Subcutaneous abdominal adipose tissue (tissue), 5 donors: ENCODE measurements around the gene CPZ.

Experiments
- H3K27ac ChIP-seq: one replicate; pipeline ENCODE4 v1.7.0; 2013; ENCODE audit warnings: low read depth, mild to moderate bottlenecking, inconsistent platforms, low read length, moderate library complexity
- H3K27me3 ChIP-seq, 5 donors: one replicate each; pipeline ENCODE4 v1.7.0; 2013; ENCODE audit warnings: low read length in 5 of 5, inconsistent platforms in 1 of 5; ENCODE audit not compliant: control insufficient read depth in 5 of 5, insufficient read depth in 4 of 5
- H3K36me3 ChIP-seq, 5 donors: one replicate each; pipeline ENCODE4 v1.7.0; 2013; ENCODE audit warnings: low read length in 5 of 5; ENCODE audit not compliant: control insufficient read depth in 5 of 5, insufficient read depth in 5 of 5
- H3K4me1 ChIP-seq, 5 donors: one replicate each; pipeline ENCODE4 v1.7.0; 2013; ENCODE audit warnings: low read length in 5 of 5, mild to moderate bottlenecking in 3 of 5, moderate library complexity in 1 of 5; ENCODE audit not compliant: control insufficient read depth in 5 of 5, insufficient read depth in 5 of 5
- H3K4me3 ChIP-seq, 5 donors: one replicate each; pipeline ENCODE4 v1.7.0; 2013; ENCODE audit warnings: low read length in 5 of 5, low read depth in 1 of 5
- H3K9ac ChIP-seq, 5 donors: one replicate each; pipeline ENCODE4 v1.7.0; 2013; ENCODE audit warnings: low read length in 5 of 5, mild to moderate bottlenecking in 4 of 5, moderate library complexity in 3 of 5
- H3K9me3 ChIP-seq, 5 donors: one replicate each; pipeline ENCODE4 v1.7.0; 2013; ENCODE audit warnings: low read length in 5 of 5; ENCODE audit not compliant: control insufficient read depth in 5 of 5
- donor health status: healthy.
- donor health status: healthy.
- donor health status: healthy.
- donor health status: healthy.
- donor health status: healthy.

The CPZ gene

DNA sequence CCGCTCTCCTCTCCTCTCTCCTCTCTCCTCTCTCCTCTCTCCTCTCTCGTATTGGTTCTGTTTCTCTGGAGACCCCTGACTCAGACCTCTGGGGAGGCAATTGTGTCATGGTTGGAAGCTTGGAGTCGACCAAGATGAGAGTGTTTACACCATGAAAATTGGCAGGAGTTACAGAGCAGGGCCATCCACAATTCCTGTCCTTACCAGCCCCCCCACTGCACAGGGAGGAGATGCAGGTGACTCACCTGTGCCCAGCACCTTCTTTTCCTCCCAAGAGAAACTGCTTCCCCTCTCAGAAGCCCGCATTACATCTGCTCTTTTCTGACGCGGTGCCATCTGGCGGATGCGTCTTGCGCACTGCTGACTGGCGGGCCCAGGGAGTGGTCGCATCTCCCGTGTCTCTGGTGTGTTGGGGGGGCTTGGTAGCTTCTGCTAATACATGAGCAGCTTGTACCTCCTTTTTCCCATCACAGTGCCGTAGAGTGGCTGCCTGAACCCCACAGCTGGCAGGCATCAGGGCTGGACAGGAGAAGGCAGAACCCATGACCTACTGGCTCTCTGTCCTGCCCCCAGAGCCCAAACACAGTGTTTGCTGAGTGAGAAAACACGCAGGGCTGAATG lies 43.7 kb upstream of the CPZ start:
- H3K36me3 ChIP-seq: no peaks in the 10 kb centered on the region
- H3K27ac ChIP-seq: no peak overlapping the region
- H3K4me3 ChIP-seq: no peak overlapping the region
- H3K4me1 ChIP-seq: no peaks in the 10 kb centered on the region
- peaks cover 0 to 5% (median 0%) of the 10 kb centered on the region in 5 donors for H3K9me3 ChIP-seq
- H3K27me3 ChIP-seq: peaks cover 0 to 9% (median 0%) of the 10 kb centered on the region in 5 donors
- no peak overlapping the region for H3K9ac ChIP-seq

DNA sequence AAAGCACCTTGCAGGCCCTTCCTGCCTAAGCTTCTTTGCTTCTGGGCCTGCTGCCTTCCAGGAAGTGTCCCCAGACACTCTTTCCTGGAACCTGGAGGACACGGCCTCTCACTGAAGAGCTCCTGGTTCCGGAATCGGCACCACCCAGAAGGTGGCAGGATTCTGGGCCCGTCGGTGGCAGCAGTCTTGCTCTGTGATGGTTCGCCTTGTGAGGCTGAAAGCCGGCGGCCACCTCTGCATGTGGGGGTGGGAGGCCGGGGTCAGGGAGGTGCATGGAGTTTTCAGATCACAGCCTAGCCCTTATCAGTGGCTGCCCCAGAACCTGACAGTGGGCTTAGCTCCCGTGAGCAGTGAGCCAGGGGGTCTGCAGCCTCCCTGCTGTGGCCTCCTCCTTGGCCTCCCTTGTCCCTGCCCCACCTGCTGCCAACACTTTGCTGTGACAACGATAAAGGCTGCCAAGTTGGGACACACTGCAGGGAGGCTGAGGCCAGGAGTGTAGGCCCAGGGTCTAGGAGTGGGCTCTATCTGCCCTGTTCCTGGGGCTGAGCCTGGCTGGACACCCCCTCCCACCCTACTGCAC lies 43.1 kb upstream of the CPZ start:
- Histone ChIP-seq H3K27me3 (peaks cover 0 to 9% (median 0%) of the 10 kb centered on the region in 5 donors), H3K36me3 (no peaks in the 10 kb centered on the region), H3K4me1 (no peaks in the 10 kb centered on the region), H3K4me3 (no peak overlapping the region), H3K9ac (no peak overlapping the region), H3K9me3 (peaks cover 0 to 5% (median 0%) of the 10 kb centered on the region in 5 donors), H3K27ac (no peak overlapping the region)

DNA sequence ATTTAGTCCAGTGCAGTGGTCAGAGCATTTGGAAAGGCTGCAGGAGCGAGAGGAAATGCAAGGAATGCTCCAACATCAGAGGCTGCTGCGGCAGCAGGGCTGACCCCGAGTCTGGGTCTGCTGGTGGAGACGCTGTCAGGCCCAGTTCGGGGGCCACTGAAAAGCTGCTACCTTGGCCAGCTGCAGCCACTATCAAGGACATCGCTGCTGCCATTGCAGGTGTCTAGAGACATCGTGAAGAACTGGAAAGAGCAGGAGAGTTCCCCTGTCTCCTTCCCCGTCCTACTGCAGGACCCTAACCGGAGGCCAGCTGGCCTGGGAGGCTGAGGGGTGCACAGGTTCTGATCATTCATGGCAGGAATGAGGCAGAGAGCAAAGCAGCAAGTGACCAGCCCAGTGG lies 41.9 kb upstream of the CPZ start:
- H3K9ac ChIP-seq: no peak overlapping the region
- H3K27me3 ChIP-seq: peaks cover 0 to 6% (median 0%) of the 10 kb centered on the region in 5 donors
- H3K27ac ChIP-seq: no peak overlapping the region
- H3K4me1 ChIP-seq: no peaks in the 10 kb centered on the region
- no peaks in the 10 kb centered on the region for H3K36me3 ChIP-seq
- peaks cover 0 to 5% (median 0%) of the 10 kb centered on the region in 5 donors for H3K9me3 ChIP-seq
- H3K4me3 ChIP-seq: no peak overlapping the region

DNA sequence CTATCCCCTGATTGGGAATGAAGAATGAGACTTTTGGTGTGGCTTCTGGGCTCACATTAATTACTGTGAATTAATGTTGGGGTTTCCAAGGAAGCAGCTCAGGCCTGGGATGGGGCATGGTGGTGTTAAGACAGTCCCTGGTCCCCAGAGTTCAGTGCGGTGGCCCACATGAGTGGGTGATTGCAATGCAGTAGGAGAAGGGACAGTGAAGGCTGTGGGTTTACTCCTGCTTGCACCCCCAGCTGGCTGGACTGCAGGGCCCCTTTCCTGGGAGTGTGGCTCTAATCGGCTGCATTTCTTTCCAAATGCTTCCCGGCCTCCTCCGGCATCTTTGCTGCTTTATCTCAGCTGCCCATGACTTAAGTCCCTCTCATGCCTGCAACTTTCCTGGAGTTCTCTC lies 40.5 kb upstream of the CPZ start:
- Histone ChIP-seq H3K27me3 (peaks cover 0 to 6% (median 0%) of the 10 kb centered on the region in 5 donors), H3K9me3 (peaks cover 0 to 5% (median 0%) of the 10 kb centered on the region in 5 donors), H3K27ac (no peak overlapping the region), H3K9ac (no peak overlapping the region), H3K36me3 (no peaks in the 10 kb centered on the region), H3K4me3 (no peak overlapping the region), H3K4me1 (no peaks in the 10 kb centered on the region)

DNA sequence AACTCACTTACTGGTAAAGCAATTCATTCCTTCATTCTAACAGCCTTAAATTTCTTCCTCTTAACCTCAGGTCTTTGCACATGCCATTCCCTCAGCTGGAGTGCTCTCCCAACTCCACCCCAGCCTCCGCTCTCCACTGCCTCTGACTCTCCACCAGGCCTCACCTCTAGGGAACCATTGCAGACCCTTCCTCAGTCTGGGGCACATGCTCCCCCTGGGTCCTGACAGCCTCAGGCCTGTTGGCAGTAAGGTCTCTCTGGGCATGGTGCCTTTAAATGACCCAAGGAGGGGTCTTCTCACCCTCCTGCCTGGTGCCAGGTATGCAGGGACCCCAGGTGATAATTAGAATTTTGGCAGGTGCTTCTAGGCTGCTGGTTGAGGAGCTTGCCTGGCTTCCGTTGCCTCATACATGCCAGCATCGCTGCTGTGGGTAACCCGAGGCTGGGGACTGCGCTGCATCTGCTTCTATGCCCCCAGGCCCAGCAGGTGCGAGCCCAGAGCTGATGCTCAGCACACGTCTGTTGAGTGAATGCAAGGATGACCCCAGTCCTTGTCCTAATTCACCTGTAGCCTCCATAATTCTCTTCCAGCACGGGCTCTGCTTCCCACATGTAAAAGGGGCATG lies 39.9 kb upstream of the CPZ start:
- Histone ChIP-seq H3K27me3 (peaks cover 0 to 6% (median 0%) of the 10 kb centered on the region in 5 donors), H3K27ac (no peak overlapping the region), H3K36me3 (no peaks in the 10 kb centered on the region), H3K4me1 (no peaks in the 10 kb centered on the region), H3K4me3 (no peak overlapping the region), H3K9ac (no peak overlapping the region), H3K9me3 (peaks cover 0 to 5% (median 0%) of the 10 kb centered on the region in 5 donors)

DNA sequence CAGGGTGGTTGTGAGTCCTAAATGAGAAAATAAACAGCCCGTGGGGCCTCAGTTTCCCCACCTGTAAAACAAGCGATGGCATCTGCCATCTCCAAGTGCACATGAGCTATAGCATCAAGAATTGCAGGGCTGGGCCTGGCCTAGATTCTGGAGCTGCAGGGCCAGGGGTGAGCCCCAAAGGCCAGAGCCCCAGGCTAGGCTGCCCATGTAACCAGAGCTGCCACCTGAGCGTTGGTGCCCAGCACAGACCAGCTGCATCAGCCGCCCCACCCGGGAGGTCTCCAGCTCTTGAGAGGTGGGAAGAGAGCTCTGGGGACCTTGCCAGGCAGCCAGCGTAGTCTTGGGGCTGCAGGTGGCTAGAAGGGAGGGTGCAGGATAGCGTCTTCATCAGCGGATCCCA lies 39.3 kb upstream of the CPZ start:
- no peak overlapping the region for H3K9ac ChIP-seq
- no peak overlapping the region for H3K27ac ChIP-seq
- H3K9me3 ChIP-seq: peaks cover 0 to 5% (median 0%) of the 10 kb centered on the region in 5 donors
- no peaks in the 10 kb centered on the region for H3K36me3 ChIP-seq
- no peaks in the 10 kb centered on the region for H3K4me1 ChIP-seq
- H3K27me3 ChIP-seq: peaks cover 0 to 6% (median 0%) of the 10 kb centered on the region in 5 donors
- no peak overlapping the region for H3K4me3 ChIP-seq

DNA sequence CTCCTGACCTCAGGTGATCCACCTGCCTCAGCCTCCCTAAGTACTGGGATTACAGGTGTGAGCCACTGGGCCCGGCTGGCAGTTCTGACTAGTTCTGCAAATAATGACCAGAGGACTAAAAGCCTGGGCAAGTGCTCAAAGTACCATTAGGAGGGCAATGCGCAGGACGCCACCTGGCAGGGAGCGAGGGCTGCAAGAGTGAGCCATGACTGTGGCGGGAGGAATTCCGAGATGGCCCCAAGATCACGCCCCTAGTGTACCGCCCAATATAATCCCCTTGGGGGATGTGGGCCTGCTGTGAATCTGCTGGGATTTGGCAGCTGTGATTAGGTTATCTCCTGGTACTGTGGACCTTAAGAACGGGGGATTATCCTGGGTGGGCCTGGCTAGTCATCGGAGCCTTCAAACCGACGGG lies 38.6 kb upstream of the CPZ start:
- H3K36me3 ChIP-seq: no peaks in the 10 kb centered on the region
- peaks cover 0 to 6% (median 2%) of the 10 kb centered on the region in 5 donors for H3K27me3 ChIP-seq
- no peak overlapping the region for H3K4me3 ChIP-seq
- no peak overlapping the region for H3K27ac ChIP-seq
- H3K9ac ChIP-seq: no peak overlapping the region
- H3K4me1 ChIP-seq: no peaks in the 10 kb centered on the region
- H3K9me3 ChIP-seq: peaks cover 0 to 5% (median 0%) of the 10 kb centered on the region in 5 donors

DNA sequence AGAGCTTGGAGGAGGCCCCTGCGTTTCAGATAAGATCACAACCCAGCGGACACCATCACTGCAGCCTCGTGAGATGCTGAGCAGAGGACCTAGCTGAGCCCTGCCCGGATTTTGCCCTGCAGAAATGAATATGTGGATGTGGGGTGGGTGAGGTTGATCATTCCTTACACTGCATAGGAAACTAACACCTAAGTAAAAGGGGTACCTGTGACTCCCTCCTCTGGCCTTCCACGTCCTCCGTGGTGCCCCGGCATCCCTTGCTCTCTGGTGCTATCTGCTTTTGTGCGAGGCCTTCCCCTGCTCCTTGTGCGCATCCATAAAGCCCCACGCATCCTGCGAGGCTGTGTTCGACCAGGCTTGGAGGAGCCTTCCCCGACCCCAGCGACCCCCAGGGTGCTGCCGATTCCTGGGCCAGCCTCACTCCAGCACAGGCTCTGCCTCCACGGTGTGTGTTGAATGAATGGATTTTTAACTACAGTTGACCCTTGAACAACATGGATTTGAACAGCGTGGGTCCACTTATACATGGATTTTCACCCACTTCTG lies 37.9 kb upstream of the CPZ start:
- H3K9me3 ChIP-seq: peaks cover 0 to 5% (median 0%) of the 10 kb centered on the region in 5 donors
- no peak overlapping the region for H3K9ac ChIP-seq
- H3K27me3 ChIP-seq: peaks cover 0 to 9% (median 2%) of the 10 kb centered on the region in 5 donors
- no peak overlapping the region for H3K27ac ChIP-seq
- H3K36me3 ChIP-seq: no peaks in the 10 kb centered on the region
- no peaks in the 10 kb centered on the region for H3K4me1 ChIP-seq
- no peak overlapping the region for H3K4me3 ChIP-seq

DNA sequence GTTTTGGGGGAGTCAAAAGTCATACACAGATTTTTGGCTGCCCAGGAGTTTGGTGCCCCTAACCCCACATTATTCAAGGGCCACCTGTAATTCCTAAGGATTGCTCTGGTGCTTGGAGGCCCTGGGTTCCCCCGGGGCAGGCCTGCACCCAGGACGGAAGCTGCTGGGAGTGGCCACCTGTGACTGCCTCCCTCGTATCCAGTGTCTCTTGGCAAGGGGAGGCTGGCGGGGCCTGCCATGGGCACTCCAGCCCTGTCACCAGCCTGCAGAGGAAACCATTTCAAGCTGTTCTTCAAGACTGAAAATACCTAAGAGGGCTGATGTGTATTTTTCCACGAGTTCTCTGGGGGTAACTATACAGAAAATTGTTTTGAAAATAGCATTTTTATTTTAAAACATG lies 36.8 kb upstream of the CPZ start:
- peaks cover 0 to 11% (median 2%) of the 10 kb centered on the region in 5 donors for H3K27me3 ChIP-seq
- no peaks in the 10 kb centered on the region for H3K36me3 ChIP-seq
- H3K9ac ChIP-seq: no peak overlapping the region
- peaks cover 0 to 5% (median 0%) of the 10 kb centered on the region in 5 donors for H3K9me3 ChIP-seq
- no peak overlapping the region for H3K27ac ChIP-seq
- H3K4me1 ChIP-seq: no peaks in the 10 kb centered on the region
- H3K4me3 ChIP-seq: no peak overlapping the region
